Skeletal muscle satellite cell (primary cell): ENCODE results near the gene MYO16.

Source experiments
- H3K27me3 ChIP-seq: 2 replicates; pipeline ENCODE4 v1.7.0; 2013; ENCODE audit warnings: low read length; ENCODE audit not compliant: control insufficient read depth, insufficient read depth
- H3K36me3 ChIP-seq: 2 replicates; pipeline ENCODE4 v1.7.0; 2013; ENCODE audit warnings: mild to moderate bottlenecking, control low read depth, low read length; ENCODE audit not compliant: insufficient read depth
- H3K4me1 ChIP-seq: 2 replicates; pipeline ENCODE4 v1.7.0; 2013; ENCODE audit warnings: low read length; ENCODE audit not compliant: control insufficient read depth, insufficient read depth
- H3K4me2 ChIP-seq: 2 replicates; pipeline ENCODE4 v1.7.0; 2013; ENCODE audit warnings: mild to moderate bottlenecking, low read length
- H3K4me3 ChIP-seq: 2 replicates; pipeline ENCODE4 v1.7.0; 2013; ENCODE audit warnings: low read length
- H3K9ac ChIP-seq: 2 replicates; pipeline ENCODE4 v1.7.0; 2013; ENCODE audit warnings: mild to moderate bottlenecking, low read depth, low read length, moderate library complexity
- H3K9me3 ChIP-seq: replicated peaks from 2 replicates; pipeline ENCODE4 v1.7.0; 2013; ENCODE audit warnings: mild to moderate bottlenecking, control low read depth, low read length

The MYO16 gene

DNA sequence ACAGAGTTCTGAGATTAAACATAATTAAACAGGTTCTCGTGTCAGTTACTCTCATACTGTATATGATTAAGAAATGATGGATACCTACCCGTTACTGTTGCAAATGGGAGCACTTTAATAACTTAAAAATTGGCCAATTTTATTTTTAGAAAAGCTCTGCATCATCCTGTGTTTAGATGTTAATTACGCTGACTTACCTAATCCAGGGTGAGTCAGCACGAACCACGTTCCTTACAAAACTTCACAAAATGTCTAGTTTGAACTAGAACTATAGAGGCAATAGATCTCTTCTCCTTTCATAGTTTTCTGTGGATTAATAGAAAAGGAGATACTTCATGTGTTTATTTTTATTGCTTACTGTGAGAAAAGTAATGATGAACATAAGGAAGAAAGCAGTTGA lies 363.9 kb downstream of the MYO16 start:
- no peak overlapping the region for H3K4me3 ChIP-seq
- H3K4me1 ChIP-seq: no peaks in the 10 kb centered on the region
- no peak overlapping the region for H3K9ac ChIP-seq
- H3K9me3 ChIP-seq: no peaks in the 10 kb centered on the region
- H3K4me2 ChIP-seq: no peak overlapping the region
- no peaks in the 10 kb centered on the region for H3K27me3 ChIP-seq
- H3K36me3 ChIP-seq: no peaks in the 10 kb centered on the region

- Histone ChIP-seq H3K4me1 (no peaks in the 10 kb centered on the region), H3K9ac (no peak overlapping the region), H3K36me3 (no peaks in the 10 kb centered on the region), H3K27me3 (no peaks in the 10 kb centered on the region), H3K4me3 (no peak overlapping the region), H3K4me2 (no peak overlapping the region), H3K9me3 (no peaks in the 10 kb centered on the region)
Measured at GRCh38 chr13:108996430-108996829, 367.0 kb downstream of the MYO16 start.

GRCh38 chr13:109000207-109000606 lies 370.8 kb downstream of the MYO16 start:
- no peak overlapping the region for H3K4me3 ChIP-seq
- no peak overlapping the region for H3K9ac ChIP-seq
- no peaks in the 10 kb centered on the region for H3K27me3 ChIP-seq
- no peak overlapping the region for H3K4me2 ChIP-seq
- no peaks in the 10 kb centered on the region for H3K9me3 ChIP-seq
- H3K36me3 ChIP-seq: no peaks in the 10 kb centered on the region
- peaks cover 4% of the 10 kb centered on the region for H3K4me1 ChIP-seq

DNA sequence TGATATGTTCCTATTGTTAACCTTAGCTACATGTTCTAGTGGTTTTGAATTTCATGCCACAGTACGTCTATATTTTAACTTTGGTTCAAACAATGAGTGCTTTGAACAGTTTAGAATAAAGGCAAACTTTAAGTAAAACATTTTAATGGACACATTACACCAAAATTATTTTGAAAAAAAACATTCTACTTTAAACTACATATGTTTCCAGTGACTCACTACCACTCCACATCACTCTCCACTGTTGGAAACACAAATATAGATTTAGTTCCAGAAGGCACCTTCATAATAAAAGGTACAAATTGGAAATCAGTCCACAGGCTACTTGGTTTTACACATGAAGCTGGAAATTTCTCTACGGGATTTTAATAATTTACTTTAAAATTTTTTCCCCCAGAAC lies 373.5 kb downstream of the MYO16 start:
- Histone ChIP-seq H3K4me3 (no peak overlapping the region), H3K4me1 (peaks cover 4% of the 10 kb centered on the region), H3K36me3 (no peaks in the 10 kb centered on the region), H3K27me3 (no peaks in the 10 kb centered on the region), H3K9ac (no peak overlapping the region), H3K9me3 (no peaks in the 10 kb centered on the region), H3K4me2 (no peak overlapping the region)

DNA sequence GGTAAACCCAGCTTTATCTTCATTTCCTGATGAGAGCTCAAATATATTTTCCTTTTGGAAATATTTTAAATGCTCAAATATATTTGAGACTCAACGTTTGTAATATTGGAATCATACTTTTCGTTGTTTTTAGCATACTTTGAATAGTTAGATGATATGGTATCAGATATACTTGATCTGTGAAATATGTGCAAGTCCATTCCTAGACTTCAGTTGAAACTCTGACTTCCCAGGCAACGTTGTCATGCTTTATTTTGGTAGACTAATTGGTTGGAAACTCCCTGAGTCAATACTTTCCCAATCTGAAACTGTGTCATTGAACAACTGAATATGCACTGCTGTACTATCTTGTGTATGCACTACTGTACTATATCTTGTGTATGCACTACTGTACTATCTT lies 378.5 kb downstream of the MYO16 start:
- Histone ChIP-seq H3K4me1 (no peaks in the 10 kb centered on the region), H3K9me3 (no peaks in the 10 kb centered on the region), H3K27me3 (peaks cover 2% of the 10 kb centered on the region), H3K9ac (no peak overlapping the region), H3K4me2 (no peak overlapping the region), H3K4me3 (no peak overlapping the region), H3K36me3 (no peaks in the 10 kb centered on the region)

DNA sequence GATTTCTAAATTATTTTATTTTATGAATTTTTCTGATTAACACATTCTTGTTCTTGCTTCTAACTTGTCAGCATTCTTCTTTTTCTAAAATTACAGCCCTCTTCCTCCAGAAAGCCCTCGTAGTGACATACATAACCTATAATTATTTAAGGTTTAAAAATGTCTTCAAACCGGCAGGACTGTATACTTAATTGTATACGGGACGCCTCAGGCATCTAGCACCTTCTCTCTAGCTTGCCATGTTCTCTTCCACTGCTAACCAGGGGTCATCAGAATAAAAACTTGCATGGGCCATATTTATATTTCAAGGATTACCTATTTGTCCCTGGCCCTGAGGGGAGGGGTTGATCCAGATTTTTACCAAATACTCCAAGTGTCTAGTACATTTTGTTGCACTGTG lies 380.3 kb downstream of the MYO16 start:
- H3K36me3 ChIP-seq: no peaks in the 10 kb centered on the region
- H3K4me3 ChIP-seq: no peak overlapping the region
- no peaks in the 10 kb centered on the region for H3K4me1 ChIP-seq
- peaks cover 2% of the 10 kb centered on the region for H3K27me3 ChIP-seq
- no peak overlapping the region for H3K4me2 ChIP-seq
- H3K9ac ChIP-seq: no peak overlapping the region
- no peaks in the 10 kb centered on the region for H3K9me3 ChIP-seq

GRCh38 chr13:109010912-109011311 lies 381.5 kb downstream of the MYO16 start:
- H3K4me3 ChIP-seq: no peak overlapping the region
- no peaks in the 10 kb centered on the region for H3K36me3 ChIP-seq
- H3K4me2 ChIP-seq: no peak overlapping the region
- H3K9me3 ChIP-seq: no peaks in the 10 kb centered on the region
- no peaks in the 10 kb centered on the region for H3K4me1 ChIP-seq
- peaks cover 2% of the 10 kb centered on the region for H3K27me3 ChIP-seq
- H3K9ac ChIP-seq: no peak overlapping the region

GRCh38 chr13:109012115-109012514 lies 382.7 kb downstream of the MYO16 start:
- no peak overlapping the region for H3K4me2 ChIP-seq
- H3K4me3 ChIP-seq: no peak overlapping the region
- H3K9me3 ChIP-seq: no peaks in the 10 kb centered on the region
- H3K27me3 ChIP-seq: peaks cover 2% of the 10 kb centered on the region
- H3K9ac ChIP-seq: no peak overlapping the region
- H3K36me3 ChIP-seq: no peaks in the 10 kb centered on the region
- no peaks in the 10 kb centered on the region for H3K4me1 ChIP-seq

GRCh38 chr13:109021558-109021957 lies 392.1 kb downstream of the MYO16 start:
- Histone ChIP-seq H3K4me2 (no peak overlapping the region), H3K27me3 (no peaks in the 10 kb centered on the region), H3K9ac (no peak overlapping the region), H3K4me3 (no peak overlapping the region), H3K9me3 (no peaks in the 10 kb centered on the region), H3K36me3 (no peaks in the 10 kb centered on the region), H3K4me1 (no peaks in the 10 kb centered on the region)

- Histone ChIP-seq H3K27me3 (no peaks in the 10 kb centered on the region), H3K9me3 (no peaks in the 10 kb centered on the region), H3K9ac (no peak overlapping the region), H3K36me3 (no peaks in the 10 kb centered on the region), H3K4me1 (no peaks in the 10 kb centered on the region), H3K4me3 (no peak overlapping the region), H3K4me2 (no peak overlapping the region)
Measured at GRCh38 chr13:109024611-109025010, 395.2 kb downstream of the MYO16 start.

- Histone ChIP-seq H3K27me3 (no peaks in the 10 kb centered on the region), H3K9ac (no peak overlapping the region)
Measured at GRCh38 chr13:109026266-109026665, 396.9 kb downstream of the MYO16 start.

GRCh38 chr13:109028624-109029023 lies 399.2 kb downstream of the MYO16 start:
- peaks cover 6% of the 10 kb centered on the region for H3K27me3 ChIP-seq
- H3K36me3 ChIP-seq: no peaks in the 10 kb centered on the region
- H3K4me1 ChIP-seq: no peaks in the 10 kb centered on the region
- H3K4me2 ChIP-seq: no peak overlapping the region
- no peak overlapping the region for H3K9ac ChIP-seq
- H3K9me3 ChIP-seq: no peaks in the 10 kb centered on the region
- H3K4me3 ChIP-seq: no peak overlapping the region

More at GRCh38 chr13:109026266-109026665, 396.9 kb downstream of the MYO16 start:
- Histone ChIP-seq H3K4me1 (no peaks in the 10 kb centered on the region), H3K4me2 (no peak overlapping the region), H3K4me3 (no peak overlapping the region), H3K9me3 (no peaks in the 10 kb centered on the region), H3K36me3 (no peaks in the 10 kb centered on the region)
